ENCODE results near the gene CTDSPL. TPM values are rescaled to one million over a fixed set of nuclear protein-coding genes. Genes with fewer than 3 reads are reported as not detected.
A peak's percentile ranks its signal among the peaks of the same experiment; 100 is the strongest.

CTDSPL gene
- total RNA-seq, 1 experiment from 2014 or later, result 124 TPM

DNA sequence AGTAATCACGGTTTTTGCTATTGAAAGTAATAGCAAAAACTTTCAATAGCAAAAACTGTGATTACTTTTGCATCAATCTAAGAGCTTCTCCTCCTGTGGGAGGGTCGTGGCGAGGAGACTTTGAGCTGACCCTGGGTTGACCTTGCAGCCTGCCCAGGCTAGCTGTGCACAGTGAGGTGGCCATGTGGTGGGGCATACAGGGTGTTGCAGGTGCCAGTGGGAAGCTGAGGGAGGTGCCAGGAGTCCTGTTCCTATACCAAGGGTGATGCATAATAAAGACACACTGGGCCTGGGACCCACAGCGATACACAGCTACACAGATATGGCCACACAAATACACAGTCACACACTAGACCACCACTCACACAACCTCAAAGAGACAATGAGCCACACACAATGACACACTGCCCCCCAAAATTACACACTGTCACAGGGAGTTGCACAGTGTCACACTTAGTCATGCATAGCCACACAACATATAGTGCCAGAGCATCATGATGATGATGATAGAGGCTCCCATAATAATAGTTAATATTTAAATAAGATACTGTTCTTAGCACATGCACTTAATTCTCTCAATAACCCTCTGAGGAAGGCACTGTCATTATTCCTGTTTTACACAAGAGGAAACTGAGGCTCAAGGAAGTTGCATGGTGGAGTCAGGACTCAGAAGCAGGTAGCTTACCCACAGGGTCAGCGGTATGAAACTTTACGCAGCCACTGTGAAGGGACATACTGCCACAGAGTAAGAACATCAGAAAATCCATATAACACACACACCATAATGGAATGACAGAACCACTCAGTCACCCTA lies 161.4 kb downstream of the CTDSPL start:
- H3K9me2 ChIP-seq (ENCODE audit: insufficient read depth), result no peaks in the 10 kb centered on the region

DNA sequence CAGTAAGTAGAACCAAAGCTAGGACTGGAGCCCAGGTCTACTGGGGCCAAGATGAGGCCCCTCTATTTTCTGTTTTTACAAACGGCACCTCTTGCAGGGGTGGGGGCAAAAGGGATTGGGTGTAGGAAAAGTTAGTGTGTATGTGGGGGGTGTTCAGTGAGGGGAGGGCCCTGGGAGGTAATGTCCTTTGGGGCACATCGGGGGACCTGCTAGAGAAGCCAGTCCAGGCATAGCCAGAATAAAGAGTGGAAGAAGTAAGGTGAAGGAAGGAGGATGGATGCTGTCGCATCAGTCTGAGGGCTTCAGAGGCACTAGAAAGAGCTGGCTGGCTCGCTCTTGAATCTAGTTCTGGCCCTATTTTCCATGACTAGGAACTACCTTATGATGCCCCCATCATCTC lies 165.2 kb downstream of the CTDSPL start:
- H3K4me1 ChIP-seq (replicated peaks; ENCODE audit: insufficient read depth), result peaks cover 44% of the 10 kb centered on the region

More for the DNA sequence above, 161.4 kb downstream of the CTDSPL start:
- H2AFZ ChIP-seq, result no peak overlapping the region
- H3K79me2 ChIP-seq (ENCODE audit: low read depth), result no peaks in the 10 kb centered on the region
- H3F3A ChIP-seq (ENCODE audit: insufficient read depth, low read depth), result peaks cover 20% of the 10 kb centered on the region
- no peak for DNase-seq
- no peak for TF ChIP-seq EZH2 (IDR thresholded peaks at IDR 0.05; ENCODE audit: low read depth)
- TF ChIP-seq, protein P1, sequence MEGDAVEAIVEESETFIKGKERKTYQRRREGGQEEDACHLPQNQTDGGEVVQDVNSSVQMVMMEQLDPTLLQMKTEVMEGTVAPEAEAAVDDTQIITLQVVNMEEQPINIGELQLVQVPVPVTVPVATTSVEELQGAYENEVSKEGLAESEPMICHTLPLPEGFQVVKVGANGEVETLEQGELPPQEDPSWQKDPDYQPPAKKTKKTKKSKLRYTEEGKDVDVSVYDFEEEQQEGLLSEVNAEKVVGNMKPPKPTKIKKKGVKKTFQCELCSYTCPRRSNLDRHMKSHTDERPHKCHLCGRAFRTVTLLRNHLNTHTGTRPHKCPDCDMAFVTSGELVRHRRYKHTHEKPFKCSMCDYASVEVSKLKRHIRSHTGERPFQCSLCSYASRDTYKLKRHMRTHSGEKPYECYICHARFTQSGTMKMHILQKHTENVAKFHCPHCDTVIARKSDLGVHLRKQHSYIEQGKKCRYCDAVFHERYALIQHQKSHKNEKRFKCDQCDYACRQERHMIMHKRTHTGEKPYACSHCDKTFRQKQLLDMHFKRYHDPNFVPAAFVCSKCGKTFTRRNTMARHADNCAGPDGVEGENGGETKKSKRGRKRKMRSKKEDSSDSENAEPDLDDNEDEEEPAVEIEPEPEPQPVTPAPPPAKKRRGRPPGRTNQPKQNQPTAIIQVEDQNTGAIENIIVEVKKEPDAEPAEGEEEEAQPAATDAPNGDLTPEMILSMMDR (conservative IDR thresholded peaks at IDR 0.05), result no peak
- no peak overlapping the region for H3K4me3 ChIP-seq
- ChIA-PET CTCF (interaction anchor here (0.6 to 0.7 kb wide), 3 partner anchors 21 to 223 kb away, joined by 3 to 12 read pairs (median 7); no protein-coding TSS in a partner anchor), POLR2A (ENCODE audit: unreplicated experiment) (no interaction called here)
- H3K4me1 ChIP-seq (replicated peaks; ENCODE audit: insufficient read depth), result peaks cover 17% of the 10 kb centered on the region
- no peaks in the 10 kb centered on the region for H3K36me3 ChIP-seq (ENCODE audit: low read depth)
- intact Hi-C loops (cut with micrococcal nuclease; ENCODE audit: unreplicated experiment), result no loop called here
- no peak overlapping the region for H3K4me2 ChIP-seq
- H3K27ac ChIP-seq, result no peak overlapping the region
- BruUV-seq (replicated peaks), result no TSS peak
- H3K27me3 ChIP-seq (ENCODE audit: insufficient read depth, low read depth), result no peaks in the 10 kb centered on the region
- no peaks in the 10 kb centered on the region for H4K20me1 ChIP-seq (ENCODE audit: insufficient read depth)
- H3K9me3 ChIP-seq (ENCODE audit: insufficient read depth, low read depth), result no peaks in the 10 kb centered on the region

More for the DNA sequence above, 165.2 kb downstream of the CTDSPL start:
- intact Hi-C loops (cut with micrococcal nuclease; ENCODE audit: unreplicated experiment), result loop anchor here (2.0 kb wide), 1 partner anchor 432 kb away; no protein-coding TSS in a partner anchor
- ChIA-PET POLR2A (ENCODE audit: unreplicated experiment) (no interaction called here), CTCF (no interaction called here)
- peak overlapping the region; percentile 76; the same call in 1 of the 2 replicates for H3K27ac ChIP-seq
- no TSS peak for BruUV-seq (replicated peaks)
- no peaks in the 10 kb centered on the region for H4K20me1 ChIP-seq (ENCODE audit: insufficient read depth)
- H3K4me3 ChIP-seq, result no peak overlapping the region
- TF ChIP-seq, protein P1 (conservative IDR thresholded peaks at IDR 0.05), result no peak
- TF ChIP-seq EZH2 (IDR thresholded peaks at IDR 0.05; ENCODE audit: low read depth), result no peak
- no peaks in the 10 kb centered on the region for H3K79me2 ChIP-seq (ENCODE audit: low read depth)
- H3K27me3 ChIP-seq (ENCODE audit: insufficient read depth, low read depth), result no peaks in the 10 kb centered on the region
- H3F3A ChIP-seq (ENCODE audit: insufficient read depth, low read depth), result peaks cover 36% of the 10 kb centered on the region
- DNase-seq, result no peak
- H3K9me3 ChIP-seq (ENCODE audit: insufficient read depth, low read depth), result no peaks in the 10 kb centered on the region
- no peaks in the 10 kb centered on the region for H3K9me2 ChIP-seq (ENCODE audit: insufficient read depth)
- no peak overlapping the region for H2AFZ ChIP-seq
- no peak overlapping the region for H3K4me2 ChIP-seq
- H3K36me3 ChIP-seq (ENCODE audit: low read depth), result no peaks in the 10 kb centered on the region

Data from PC-9 (cell line).